MM.1S (cell line): ENCODE data around the gene SORCS2.

ENCODE experiments used
- DNase-seq: peaks from one replicate; pipeline ENCODE4 v3.0.0-alpha.2; 2015
- H2AFZ ChIP-seq: fragments of 300-600 bp; sonication (generic); 2 replicates; pipeline ENCODE4 v1.6.0; 2016; ENCODE audit warnings: antibody characterized with exemption, low read length
- H3F3A ChIP-seq: fragments of 300-600 bp; sonication (generic); 2 replicates; pipeline ENCODE4 v1.6.1; 2016; ENCODE audit warnings: mild to moderate bottlenecking, antibody characterized with exemption, low read length, moderate library complexity, mixed read lengths; ENCODE audit not compliant: insufficient read depth
- H3K27ac ChIP-seq: fragments of 300-600 bp; sonication (generic); 2 replicates; pipeline ENCODE4 v1.5.1; 2016; ENCODE audit warnings: mild to moderate bottlenecking, low read length
- H3K27me3 ChIP-seq: fragments of 300-600 bp; sonication (generic); replicated peaks from 2 replicates; pipeline ENCODE4 v1.6.0; 2016; ENCODE audit warnings: low read length; ENCODE audit not compliant: insufficient read depth
- H3K36me3 ChIP-seq: fragments of 300-600 bp; sonication (generic); replicated peaks from 2 replicates; pipeline ENCODE4 v1.6.1; 2016; ENCODE audit warnings: mild to moderate bottlenecking, low read length, mixed read lengths; ENCODE audit not compliant: insufficient read depth
- H3K4me1 ChIP-seq: fragments of 300-600 bp; sonication (generic); 2 replicates; pipeline ENCODE4 v1.6.1; 2016; ENCODE audit warnings: low read length, mixed read lengths
- H3K4me2 ChIP-seq: fragments of 300-600 bp; sonication (generic); 2 replicates; pipeline ENCODE4 v1.6.0; 2016; ENCODE audit warnings: low read depth, low read length
- H3K4me3 ChIP-seq: fragments of 300-600 bp; sonication (generic); 2 replicates; pipeline ENCODE4 v1.5.1; 2016; ENCODE audit warnings: low read length, mixed read lengths
- H3K79me2 ChIP-seq: fragments of 300-600 bp; sonication (generic); 2 replicates; pipeline ENCODE4 v1.6.1; 2016; ENCODE audit warnings: mixed run types, low read length, mixed read lengths
- H3K9ac ChIP-seq: fragments of 300-600 bp; sonication (generic); 2 replicates; pipeline ENCODE4 v1.6.1; 2016; ENCODE audit warnings: low read length, mixed read lengths
- H3K9me2 ChIP-seq: fragments of 300-600 bp; sonication (generic); replicated peaks from 2 replicates; pipeline ENCODE4 v1.6.1; 2016; ENCODE audit warnings: mild to moderate bottlenecking, low read length, mixed read lengths; ENCODE audit not compliant: insufficient read depth
- H3K9me3 ChIP-seq: fragments of 300-600 bp; sonication (generic); replicated peaks from 2 replicates; pipeline ENCODE4 v1.6.1; 2016; ENCODE audit warnings: mild to moderate bottlenecking, low read length, mixed read lengths; ENCODE audit not compliant: insufficient read depth
- H4K20me1 ChIP-seq: fragments of 300-600 bp; sonication (generic); 2 replicates; pipeline ENCODE4 v1.6.1; 2016; ENCODE audit warnings: mild to moderate bottlenecking, low read length, moderate library complexity, mixed read lengths; ENCODE audit not compliant: insufficient read depth
- CTCF ChIP-seq: fragments of 300-600 bp; sonication (generic); IDR thresholded peaks from 2 replicates; pipeline ENCODE4 v1.5.1; 2016; ENCODE audit warnings: antibody characterized with exemption, low read length, mixed read lengths
- EZH2 ChIP-seq: fragments of 300-600 bp; sonication (generic); optimal IDR thresholded peaks from 2 replicates; pipeline ENCODE3; 2017; ENCODE audit warnings: low read depth, mild to moderate bottlenecking, antibody characterized with exemption, low read length, mixed read lengths
- EZH2phosphoT487 ChIP-seq: fragments of 300-600 bp; sonication (generic); IDR thresholded peaks from 2 replicates; pipeline ENCODE4 v1.6.1; 2018; ENCODE audit warnings: antibody characterized with exemption, low read length

SORCS2 gene

GRCh38 chr4:7621252-7622035 lies 429.1 kb downstream of the SORCS2 start:
- Histone ChIP-seq H3K27me3 (peaks cover 91% of the 10 kb centered on the region), H3K4me2 (no peak overlapping the region), H3K4me1 (no peaks in the 10 kb centered on the region), H3K9ac (no peak overlapping the region), H3K36me3 (no peaks in the 10 kb centered on the region), H3F3A (no peaks in the 10 kb centered on the region), H3K4me3 (no peak overlapping the region), H2AFZ (no peak overlapping the region), H3K9me2 (no peaks in the 10 kb centered on the region), H3K27ac (no peak overlapping the region), H3K79me2 (no peaks in the 10 kb centered on the region), H4K20me1 (no peaks in the 10 kb centered on the region), H3K9me3 (no peaks in the 10 kb centered on the region)
- no peak for DNase-seq
- TF ChIP-seq CTCF (no peak), EZH2 (no peak), EZH2phosphoT487 (no peak)

- Histone ChIP-seq H3K27ac (no peak overlapping the region), H3F3A (no peaks in the 10 kb centered on the region)
Measured at GRCh38 chr4:7622371-7622770, 430.0 kb downstream of the SORCS2 start.

GRCh38 chr4:7623468-7623867 lies 431.1 kb downstream of the SORCS2 start:
- Histone ChIP-seq H4K20me1 (no peaks in the 10 kb centered on the region), H3K27ac (no peak overlapping the region), H3K4me3 (no peak overlapping the region), H3K79me2 (no peaks in the 10 kb centered on the region), H3K27me3 (peaks cover 96% of the 10 kb centered on the region), H3K4me2 (no peak overlapping the region), H3K9me3 (no peaks in the 10 kb centered on the region), H3K36me3 (no peaks in the 10 kb centered on the region), H3K9ac (no peak overlapping the region), H2AFZ (no peak overlapping the region), H3K9me2 (no peaks in the 10 kb centered on the region), H3F3A (no peaks in the 10 kb centered on the region), H3K4me1 (no peaks in the 10 kb centered on the region)
- TF ChIP-seq CTCF (no peak), EZH2phosphoT487 (no peak), EZH2 (no peak)
- DNase-seq = no peak

More at GRCh38 chr4:7622371-7622770, 430.0 kb downstream of the SORCS2 start:
- Histone ChIP-seq H3K4me3 (no peak overlapping the region), H3K9ac (no peak overlapping the region), H3K9me3 (no peaks in the 10 kb centered on the region), H3K4me2 (no peak overlapping the region), H3K79me2 (no peaks in the 10 kb centered on the region), H4K20me1 (no peaks in the 10 kb centered on the region), H3K9me2 (no peaks in the 10 kb centered on the region), H3K4me1 (no peaks in the 10 kb centered on the region), H3K27me3 (peaks cover 98% of the 10 kb centered on the region), H3K36me3 (no peaks in the 10 kb centered on the region), H2AFZ (no peak overlapping the region)
- DNase-seq = no peak
- TF ChIP-seq EZH2 (no peak), EZH2phosphoT487 (no peak), CTCF (no peak)
